ENCODE measurements around the gene SPO11.

DNA sequence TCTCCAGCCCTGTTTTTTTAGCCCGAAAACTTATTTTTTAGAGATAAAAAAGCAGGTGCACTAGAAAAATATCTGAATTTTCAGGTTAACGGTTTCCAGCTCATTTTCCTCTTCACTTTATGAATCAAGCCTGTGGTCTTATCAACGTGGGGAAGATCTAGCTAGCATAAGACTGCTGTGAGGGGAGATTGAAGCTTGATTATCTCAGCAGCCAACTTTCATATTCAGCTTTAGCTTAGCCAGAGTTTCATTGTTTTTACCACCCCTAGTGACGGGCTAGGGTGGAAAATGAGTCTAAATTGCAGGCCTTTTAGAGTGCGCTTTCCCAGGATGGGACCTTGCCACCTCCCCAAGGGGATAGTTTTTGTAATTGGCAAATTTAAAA lies 49.7 kb downstream of the SPO11 start:
- TF ChIP-seq, protein P1, sequence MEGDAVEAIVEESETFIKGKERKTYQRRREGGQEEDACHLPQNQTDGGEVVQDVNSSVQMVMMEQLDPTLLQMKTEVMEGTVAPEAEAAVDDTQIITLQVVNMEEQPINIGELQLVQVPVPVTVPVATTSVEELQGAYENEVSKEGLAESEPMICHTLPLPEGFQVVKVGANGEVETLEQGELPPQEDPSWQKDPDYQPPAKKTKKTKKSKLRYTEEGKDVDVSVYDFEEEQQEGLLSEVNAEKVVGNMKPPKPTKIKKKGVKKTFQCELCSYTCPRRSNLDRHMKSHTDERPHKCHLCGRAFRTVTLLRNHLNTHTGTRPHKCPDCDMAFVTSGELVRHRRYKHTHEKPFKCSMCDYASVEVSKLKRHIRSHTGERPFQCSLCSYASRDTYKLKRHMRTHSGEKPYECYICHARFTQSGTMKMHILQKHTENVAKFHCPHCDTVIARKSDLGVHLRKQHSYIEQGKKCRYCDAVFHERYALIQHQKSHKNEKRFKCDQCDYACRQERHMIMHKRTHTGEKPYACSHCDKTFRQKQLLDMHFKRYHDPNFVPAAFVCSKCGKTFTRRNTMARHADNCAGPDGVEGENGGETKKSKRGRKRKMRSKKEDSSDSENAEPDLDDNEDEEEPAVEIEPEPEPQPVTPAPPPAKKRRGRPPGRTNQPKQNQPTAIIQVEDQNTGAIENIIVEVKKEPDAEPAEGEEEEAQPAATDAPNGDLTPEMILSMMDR (IDR thresholded peaks at IDR 0.05), result no peak
- TF ChIP-seq EP300 (IDR thresholded peaks at IDR 0.05; ENCODE audit: low read depth) (no peak), POLR2A (IDR thresholded peaks at IDR 0.05) (no peak)
